A549 (cell line): Measurements from ENCODE around the gene C20orf204.

Source experiments
- CBX8 ChIP-seq: fragments of 200-600 bp; sonication (generic); IDR thresholded peaks from 2 replicates; pipeline ENCODE4 v1.6.1; 2016
- CEBPB ChIP-seq, 2 experiments: fragments of >200 bp in 1 of 2; sonication (Bioruptor Twin) in 1 of 2; formaldehyde crosslinking in 1 of 2; IDR thresholded peaks; 2 replicates each; pipeline ENCODE4 v1.6.1; 2012 to 2016
- MYC ChIP-seq: IDR thresholded peaks from 2 replicates; pipeline ENCODE4 v1.6.1; 2012; ENCODE audit warnings: mild to moderate bottlenecking, inconsistent platforms, low read length, improper control_type of control experiment, borderline replicate concordance
- NR3C1 ChIP-seq: fragments of >200 bp; sonication (Bioruptor Twin); formaldehyde crosslinking; IDR thresholded peaks from 3 replicates; pipeline ENCODE4 v1.6.1; 2017
- POLR2A ChIP-seq: IDR thresholded peaks from 2 replicates; pipeline ENCODE4 v1.6.1; 2012; ENCODE audit warnings: mild to moderate bottlenecking, low read length
- RCOR1 ChIP-seq: fragments of 150-350 bp; IDR thresholded peaks from 2 replicates; pipeline ENCODE4 v1.6.1; 2014; ENCODE audit warnings: antibody characterized with exemption, low read length, low read depth
- TF ChIP-seq, protein P1 (sequence below): fragments of 450-650 bp; IDR thresholded peaks from 2 replicates; pipeline ENCODE4 v1.6.1; 2014; ENCODE audit warnings: antibody characterized with exemption
- TF ChIP-seq, protein P2 (sequence below): fragments of >200 bp; sonication (Bioruptor Twin); formaldehyde crosslinking; IDR thresholded peaks from 3 replicates; pipeline ENCODE4 v1.5.1; 2016
- TF ChIP-seq, protein P3 (sequence below): IDR thresholded peaks from 2 replicates; pipeline ENCODE4 v1.6.1; 2012; ENCODE audit warnings: low read depth, borderline replicate concordance

DNA sequence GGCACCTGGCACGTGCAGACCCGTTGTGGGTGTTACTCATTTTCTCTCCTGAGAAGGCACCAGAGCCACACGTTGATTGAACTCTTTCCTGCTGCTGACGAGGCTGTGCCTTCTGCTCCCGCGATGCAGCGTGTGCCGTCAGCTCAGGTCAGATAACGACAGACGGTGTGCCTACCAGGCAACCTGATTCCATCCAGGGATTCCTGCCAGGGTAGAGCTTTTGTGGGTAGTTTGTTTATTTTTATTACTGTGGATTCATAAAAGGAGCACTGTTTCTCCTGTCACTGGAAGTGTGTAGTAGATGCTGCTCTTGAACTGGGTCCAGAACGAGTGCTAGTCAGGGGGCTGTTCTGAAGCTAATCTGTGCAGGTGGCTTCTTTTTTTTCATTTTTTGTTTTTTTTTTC is 34.4 kb upstream of the C20orf204 start:
- TF ChIP-seq NR3C1 (no peak), CBX8 (no peak), POLR2A (no peak), CEBPB (IDR thresholded peaks at IDR 0.05) (no peak), MYC (no peak), RCOR1 (no peak)
- TF ChIP-seq, protein P1, sequence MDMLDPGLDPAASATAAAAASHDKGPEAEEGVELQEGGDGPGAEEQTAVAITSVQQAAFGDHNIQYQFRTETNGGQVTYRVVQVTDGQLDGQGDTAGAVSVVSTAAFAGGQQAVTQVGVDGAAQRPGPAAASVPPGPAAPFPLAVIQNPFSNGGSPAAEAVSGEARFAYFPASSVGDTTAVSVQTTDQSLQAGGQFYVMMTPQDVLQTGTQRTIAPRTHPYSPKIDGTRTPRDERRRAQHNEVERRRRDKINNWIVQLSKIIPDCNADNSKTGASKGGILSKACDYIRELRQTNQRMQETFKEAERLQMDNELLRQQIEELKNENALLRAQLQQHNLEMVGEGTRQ: no peak
- TF ChIP-seq, protein P2, sequence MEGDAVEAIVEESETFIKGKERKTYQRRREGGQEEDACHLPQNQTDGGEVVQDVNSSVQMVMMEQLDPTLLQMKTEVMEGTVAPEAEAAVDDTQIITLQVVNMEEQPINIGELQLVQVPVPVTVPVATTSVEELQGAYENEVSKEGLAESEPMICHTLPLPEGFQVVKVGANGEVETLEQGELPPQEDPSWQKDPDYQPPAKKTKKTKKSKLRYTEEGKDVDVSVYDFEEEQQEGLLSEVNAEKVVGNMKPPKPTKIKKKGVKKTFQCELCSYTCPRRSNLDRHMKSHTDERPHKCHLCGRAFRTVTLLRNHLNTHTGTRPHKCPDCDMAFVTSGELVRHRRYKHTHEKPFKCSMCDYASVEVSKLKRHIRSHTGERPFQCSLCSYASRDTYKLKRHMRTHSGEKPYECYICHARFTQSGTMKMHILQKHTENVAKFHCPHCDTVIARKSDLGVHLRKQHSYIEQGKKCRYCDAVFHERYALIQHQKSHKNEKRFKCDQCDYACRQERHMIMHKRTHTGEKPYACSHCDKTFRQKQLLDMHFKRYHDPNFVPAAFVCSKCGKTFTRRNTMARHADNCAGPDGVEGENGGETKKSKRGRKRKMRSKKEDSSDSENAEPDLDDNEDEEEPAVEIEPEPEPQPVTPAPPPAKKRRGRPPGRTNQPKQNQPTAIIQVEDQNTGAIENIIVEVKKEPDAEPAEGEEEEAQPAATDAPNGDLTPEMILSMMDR: no peak
- TF ChIP-seq, protein P3, sequence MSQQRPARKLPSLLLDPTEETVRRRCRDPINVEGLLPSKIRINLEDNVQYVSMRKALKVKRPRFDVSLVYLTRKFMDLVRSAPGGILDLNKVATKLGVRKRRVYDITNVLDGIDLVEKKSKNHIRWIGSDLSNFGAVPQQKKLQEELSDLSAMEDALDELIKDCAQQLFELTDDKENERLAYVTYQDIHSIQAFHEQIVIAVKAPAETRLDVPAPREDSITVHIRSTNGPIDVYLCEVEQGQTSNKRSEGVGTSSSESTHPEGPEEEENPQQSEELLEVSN: no peak
